GM18951 (cell line): ENCODE results near the gene CCPG1.
A peak's percentile ranks its signal among the peaks of the same experiment; 100 is the strongest.
"Not testable (repeated sequence)": the region's sequence is repeated elsewhere in the genome, so short reads cannot be mapped to it uniquely, and the experiment has no call there.

Experiments used
- POLR2A ChIP-seq: IDR thresholded peaks from 4 replicates; pipeline ENCODE4 v1.6.1; 2011; ENCODE audit warnings: mild to moderate bottlenecking; ENCODE audit not compliant: insufficient read length, insufficient read depth; ENCODE audit errors: extremely low read depth
- in situ Hi-C: fragments of 300-500 bp; cut with MboI; formaldehyde crosslinking; loops from one replicate; pipeline ENCODE4 v1.12.0; 2022; ENCODE audit warnings: low sequenced_read_pairs, mixed read lengths, inconsistent platforms; ENCODE audit not compliant: unreplicated experiment

The CCPG1 gene, protein sequence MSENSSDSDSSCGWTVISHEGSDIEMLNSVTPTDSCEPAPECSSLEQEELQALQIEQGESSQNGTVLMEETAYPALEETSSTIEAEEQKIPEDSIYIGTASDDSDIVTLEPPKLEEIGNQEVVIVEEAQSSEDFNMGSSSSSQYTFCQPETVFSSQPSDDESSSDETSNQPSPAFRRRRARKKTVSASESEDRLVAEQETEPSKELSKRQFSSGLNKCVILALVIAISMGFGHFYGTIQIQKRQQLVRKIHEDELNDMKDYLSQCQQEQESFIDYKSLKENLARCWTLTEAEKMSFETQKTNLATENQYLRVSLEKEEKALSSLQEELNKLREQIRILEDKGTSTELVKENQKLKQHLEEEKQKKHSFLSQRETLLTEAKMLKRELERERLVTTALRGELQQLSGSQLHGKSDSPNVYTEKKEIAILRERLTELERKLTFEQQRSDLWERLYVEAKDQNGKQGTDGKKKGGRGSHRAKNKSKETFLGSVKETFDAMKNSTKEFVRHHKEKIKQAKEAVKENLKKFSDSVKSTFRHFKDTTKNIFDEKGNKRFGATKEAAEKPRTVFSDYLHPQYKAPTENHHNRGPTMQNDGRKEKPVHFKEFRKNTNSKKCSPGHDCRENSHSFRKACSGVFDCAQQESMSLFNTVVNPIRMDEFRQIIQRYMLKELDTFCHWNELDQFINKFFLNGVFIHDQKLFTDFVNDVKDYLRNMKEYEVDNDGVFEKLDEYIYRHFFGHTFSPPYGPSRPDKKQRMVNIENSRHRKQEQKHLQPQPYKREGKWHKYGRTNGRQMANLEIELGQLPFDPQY

DNA sequence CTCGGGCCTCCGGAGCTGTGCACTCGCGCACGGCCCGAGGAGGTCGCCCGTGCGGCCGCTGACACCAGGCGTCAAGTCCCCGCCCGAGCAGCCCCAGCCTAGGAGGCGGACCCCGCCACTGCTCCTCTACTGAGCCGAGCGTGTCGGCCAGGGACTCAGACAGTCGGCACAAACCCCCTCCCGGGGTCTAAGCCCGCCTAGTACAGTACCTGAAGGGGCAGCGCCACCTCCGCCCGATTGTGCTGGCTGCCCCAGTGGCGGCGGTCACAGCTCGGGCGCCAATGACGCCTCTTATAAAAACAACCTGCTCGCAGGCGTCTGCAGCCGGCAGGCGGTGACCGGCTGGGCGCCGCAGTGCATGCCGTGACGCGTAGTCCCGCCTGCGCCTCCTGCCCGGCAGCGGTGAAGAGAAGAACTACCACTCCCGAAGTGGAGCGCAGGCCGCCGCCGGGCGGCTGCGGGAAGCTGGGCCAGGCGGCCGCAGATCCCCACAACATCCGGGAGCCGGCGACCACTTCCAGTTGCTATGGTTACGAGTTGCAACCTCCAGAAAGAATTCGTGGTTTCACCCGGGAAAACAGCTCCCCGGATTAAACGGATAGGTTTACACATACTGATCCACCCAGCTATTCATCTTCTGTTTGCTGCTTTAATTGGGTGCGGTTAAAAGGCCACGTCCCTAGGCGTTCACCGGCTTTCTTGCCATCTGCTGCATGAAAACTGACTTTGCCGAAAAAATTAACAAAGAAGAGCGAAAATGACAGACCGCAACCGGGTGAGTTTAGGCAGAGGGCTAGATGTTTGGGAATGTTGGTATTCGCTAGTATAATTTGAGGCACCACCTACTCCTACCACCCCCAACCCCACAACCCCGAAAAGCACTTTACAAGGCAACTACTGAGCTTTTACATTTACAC, at the start of gene CCPG1, which contains the start of gene PIERCE2:
CCPG1 (minus strand) TSS at position 348 of the 917 bp plus-strand sequence. CDS start 18,935 bp downstream, outside the sequence.
PIERCE2 (plus strand) TSS at position 484 of the 917 bp plus-strand sequence; CDS start at position 758, 274 bp downstream.
- in situ Hi-C loops, result no loop called here
- TF ChIP-seq POLR2A, result peak; percentile 85

DNA sequence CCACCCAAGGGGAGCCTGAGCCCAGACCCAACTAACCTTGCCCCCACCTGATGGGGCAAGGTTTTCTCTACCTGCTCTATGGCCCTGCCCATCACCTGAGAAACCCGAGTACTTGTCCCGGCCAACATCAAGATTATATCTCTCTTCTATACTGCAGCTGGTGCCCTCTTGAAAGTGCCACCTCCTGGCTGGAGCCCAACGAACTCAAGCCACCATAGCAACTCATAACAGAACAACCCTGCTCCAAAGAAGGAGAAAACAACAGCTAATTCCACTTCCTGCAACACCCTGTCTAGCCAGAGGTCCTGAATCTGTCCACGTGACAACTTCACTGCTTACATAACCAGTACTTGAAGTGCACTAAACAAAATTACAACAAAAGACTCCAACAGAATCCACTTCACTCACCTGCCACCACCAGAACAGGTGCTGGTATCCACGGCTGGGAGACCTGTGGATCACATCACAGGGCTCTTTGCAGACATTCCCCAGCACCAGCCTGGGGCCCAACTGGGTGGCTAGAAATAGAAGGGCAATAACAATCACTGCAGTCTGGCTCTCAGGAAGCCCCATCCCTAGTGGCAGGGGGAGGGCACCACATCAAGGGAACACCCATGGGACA, 49.4 kb upstream of the CCPG1 start:
- in situ Hi-C loops, result no loop called here
- TF ChIP-seq POLR2A, result no peak

DNA sequence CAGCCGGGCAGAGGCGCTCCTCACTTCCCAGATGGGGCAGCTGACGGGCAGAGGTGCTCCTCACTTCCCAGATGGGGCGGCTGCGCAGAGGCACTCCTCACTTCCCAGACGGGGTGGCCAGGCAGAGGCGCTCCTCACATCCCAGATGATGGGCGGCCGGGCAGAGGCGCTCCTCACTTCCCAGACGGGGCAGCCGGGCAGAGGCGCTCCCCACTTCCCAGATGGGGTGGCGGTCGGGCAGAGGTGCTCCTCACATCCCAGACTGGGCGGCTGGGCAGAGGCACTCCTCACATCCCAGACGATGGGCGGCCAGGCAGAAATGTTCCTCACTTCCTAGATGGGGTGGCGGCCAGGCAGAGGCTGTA, 38.9 kb upstream of the CCPG1 start:
- in situ Hi-C loops, result not testable (repeated sequence)

DNA sequence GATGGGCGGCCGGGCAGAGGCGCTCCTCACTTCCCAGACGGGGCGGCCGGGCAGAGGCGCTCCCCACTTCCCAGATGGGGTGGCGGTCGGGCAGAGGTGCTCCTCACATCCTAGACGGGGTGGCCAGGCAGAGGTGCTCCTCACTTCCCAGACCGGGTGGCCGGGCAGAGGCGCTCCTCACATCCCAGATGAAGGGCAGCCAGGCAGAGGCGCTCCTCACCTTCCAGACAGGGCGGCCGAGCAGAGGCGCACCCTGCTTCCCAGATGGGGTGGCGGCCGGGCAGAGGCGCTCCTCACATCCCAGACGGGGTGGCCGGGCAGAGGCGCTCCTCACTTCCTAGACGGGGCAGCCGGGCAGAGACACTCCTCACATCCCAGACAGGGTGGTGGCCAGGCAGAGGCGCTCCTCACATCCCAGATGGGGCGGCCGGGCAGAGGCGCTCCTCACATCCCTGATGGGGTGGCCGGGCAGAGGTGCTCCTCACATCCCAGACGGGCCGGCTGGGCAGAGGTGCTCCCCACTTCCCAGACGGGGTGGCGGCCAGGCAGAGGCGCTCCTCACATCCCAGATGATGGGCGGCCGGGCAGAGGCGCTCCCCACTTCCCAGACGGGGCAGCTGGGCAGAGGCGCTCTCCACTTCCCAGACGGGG, 38.3 kb upstream of the CCPG1 start:
- in situ Hi-C loops, result not testable (repeated sequence)

DNA sequence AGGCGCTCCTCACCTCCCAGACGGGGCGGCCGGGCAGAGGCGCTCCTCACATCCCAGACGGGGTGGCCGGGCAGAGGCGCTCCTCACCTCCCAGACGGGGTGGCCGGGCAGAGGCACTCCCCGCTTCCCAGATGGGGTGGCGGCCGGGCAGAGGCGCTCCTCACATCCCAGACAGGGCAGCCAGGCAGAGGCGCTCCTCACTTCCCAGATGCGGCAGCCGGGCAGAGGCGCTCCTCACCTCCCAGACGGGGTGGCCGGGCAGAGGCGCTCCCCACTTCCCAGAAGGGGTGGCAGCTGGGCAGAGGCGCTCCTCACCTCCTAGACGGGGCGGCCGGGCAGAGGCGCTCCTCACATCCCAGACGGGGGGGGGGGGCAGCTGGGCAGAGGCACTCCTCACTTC, 37.8 kb upstream of the CCPG1 start:
- in situ Hi-C loops, result not testable (repeated sequence)

DNA sequence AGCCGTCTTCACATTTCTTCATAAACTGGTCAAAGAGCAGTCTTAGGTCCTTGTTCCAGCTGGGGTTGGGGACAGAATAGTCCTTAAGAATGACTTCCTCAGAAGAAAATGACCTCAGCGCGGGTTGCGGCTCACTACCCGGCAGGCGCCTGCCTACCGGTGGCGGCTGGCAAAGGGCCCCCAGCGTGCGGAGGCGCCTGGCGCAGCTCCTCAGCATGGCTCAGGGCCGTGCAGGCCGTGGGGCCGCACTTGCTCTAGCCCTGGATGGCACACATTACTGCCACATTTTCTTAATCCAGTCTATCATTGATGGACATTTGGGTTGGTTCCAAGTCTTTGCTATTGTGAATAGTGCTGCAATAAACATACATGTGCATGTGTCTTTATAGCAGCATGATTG, 35.0 kb upstream of the CCPG1 start:
- in situ Hi-C loops, result not testable (repeated sequence)

DNA sequence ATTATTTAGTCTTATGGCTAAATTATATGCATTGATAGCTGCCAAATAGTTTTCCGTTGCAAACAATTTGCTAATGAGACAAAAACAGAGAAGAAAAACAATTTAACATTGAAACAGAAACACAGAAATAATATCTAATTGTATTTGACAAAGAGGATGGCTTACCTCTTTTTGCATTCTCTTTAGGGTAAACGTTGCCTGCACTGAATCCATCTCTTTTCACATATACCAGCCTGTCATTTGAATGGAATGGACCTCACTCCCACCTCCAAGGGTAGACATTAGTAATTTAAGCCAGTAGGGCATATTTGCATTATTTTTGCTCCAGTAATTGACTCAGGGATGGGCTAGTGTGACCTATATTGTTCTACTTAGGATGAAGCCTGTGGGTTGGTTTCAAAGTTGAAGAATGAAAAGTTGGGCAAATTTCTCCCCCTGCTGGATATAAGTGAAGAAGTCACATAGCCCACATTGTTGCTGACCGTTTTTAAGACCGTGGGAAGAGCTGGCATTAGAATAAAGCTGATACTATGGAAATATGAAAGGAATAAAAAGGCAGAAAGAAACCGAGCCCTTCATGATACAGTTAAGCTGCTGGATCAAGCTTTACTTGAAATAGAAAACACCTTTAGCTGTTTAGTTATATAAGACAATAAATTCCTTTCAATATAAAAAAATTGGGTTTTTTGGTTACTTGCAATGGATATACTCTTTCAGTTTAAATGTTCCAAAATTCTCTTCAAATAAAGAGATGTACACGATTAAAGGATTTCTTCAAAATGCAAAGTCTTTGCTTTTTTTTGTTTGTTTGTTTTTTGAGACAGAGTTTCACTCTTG, 27.0 kb upstream of the CCPG1 start:
- TF ChIP-seq POLR2A, result no peak
- in situ Hi-C loops, result loop anchor here (10.0 kb wide), 2 partner anchors 120 to 210 kb away; partner anchors contain the start of genes PIGB and PIGBOS1

DNA sequence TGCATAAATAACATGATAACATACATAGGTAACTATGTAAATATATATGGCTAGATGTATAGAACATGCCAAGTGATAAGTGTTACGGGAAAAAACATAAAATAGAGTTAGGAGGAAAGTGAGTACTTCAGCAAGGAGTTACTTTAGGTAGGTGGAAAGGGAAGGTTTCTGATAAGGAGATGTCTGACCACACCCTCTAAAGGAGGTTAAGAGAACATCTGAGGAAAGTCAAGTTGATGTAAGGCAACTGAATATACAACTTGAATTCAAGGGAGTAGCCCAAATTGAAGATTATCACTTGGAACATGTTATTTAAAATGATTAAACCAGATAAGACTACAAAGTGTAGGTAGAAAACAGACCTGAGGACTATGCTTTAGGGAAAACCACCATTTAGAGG, 13.9 kb upstream of the CCPG1 start:
- in situ Hi-C loops, result no loop called here
- TF ChIP-seq POLR2A, result no peak

DNA sequence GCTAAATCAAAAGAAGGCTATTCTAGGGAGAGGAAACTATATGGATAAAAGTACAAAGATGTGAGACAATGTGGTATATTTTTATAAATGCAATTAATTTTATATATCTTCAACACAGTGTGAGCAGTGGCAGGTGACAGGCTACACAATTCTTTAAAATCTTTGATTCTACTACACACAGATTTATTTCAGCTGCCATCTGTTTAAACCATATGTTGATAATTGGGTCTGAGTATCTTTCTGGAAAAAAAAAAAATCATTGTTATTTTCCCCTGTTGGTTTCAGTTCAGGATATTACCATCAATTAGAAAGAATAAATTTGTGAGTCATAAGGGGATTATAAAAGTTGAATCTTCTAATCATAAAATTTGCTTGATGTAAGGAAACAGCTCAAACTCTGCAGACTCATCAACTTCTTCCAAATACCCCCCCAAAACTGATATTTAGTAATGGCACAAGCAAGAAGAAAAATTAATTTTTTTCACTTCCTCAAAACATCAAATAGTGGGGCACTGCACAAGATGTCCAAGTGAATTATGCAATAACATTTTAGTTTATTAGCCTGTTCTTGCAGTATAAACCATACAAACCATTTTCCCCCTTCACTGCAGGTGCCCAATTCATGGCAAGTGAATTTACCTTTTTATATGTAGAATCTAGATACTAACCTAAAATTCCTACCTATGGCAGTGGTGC, 12.2 kb upstream of the CCPG1 start:
- in situ Hi-C loops, result no loop called here
- no peak for TF ChIP-seq POLR2A

DNA sequence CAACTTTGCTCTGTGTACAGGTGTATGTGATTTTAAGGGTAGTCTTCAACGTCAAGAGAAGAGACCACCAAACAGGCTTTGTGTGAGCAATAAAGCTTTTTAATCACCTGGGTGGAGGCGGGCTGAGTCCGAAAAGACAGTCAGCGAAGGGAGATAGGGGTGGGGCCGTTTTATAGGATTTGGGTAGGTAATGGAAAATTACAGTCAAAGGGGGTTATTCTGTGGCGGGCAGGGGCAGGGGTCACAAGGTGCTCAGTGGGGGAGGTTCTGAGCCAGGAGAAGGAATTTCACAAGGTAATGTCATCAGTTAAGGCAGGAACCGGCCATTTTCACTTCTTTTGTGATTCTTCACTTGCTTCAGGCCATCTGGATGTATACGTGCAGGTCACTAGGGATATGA, 9.5 kb upstream of the CCPG1 start:
- in situ Hi-C loops, result not testable (repeated sequence)

DNA sequence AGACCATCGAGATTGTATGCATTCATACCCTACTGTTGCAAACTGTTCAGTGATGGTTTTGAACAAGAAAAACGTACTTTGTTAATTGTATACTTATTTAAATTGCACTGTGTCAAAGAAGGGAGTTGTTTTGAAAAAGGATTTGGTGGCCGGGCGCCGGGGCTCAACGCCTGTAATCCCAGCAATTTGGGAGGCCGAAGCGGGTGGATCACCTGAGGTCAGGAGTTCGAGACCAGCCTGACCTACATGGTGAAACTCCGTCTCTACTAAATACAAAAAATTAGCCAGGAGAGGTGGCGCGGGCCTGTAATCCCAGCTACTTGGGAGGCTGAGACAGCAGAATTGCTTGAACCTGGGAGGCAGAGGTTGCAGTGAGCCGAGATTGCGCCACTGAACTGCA, 817 bp upstream of the CCPG1 start:
- in situ Hi-C loops, result not testable (repeated sequence)
